Measurements from ENCODE around the gene EPS8.

Gene EPS8

GRCh38 chr12:15712823-15713660 lies 76.1 kb downstream of the EPS8 start:
- no peak for DNase-seq

GRCh38 chr12:15712160-15712559 lies 77.0 kb downstream of the EPS8 start:
- no peak for DNase-seq

GRCh38 chr12:15710860-15711510 lies 78.2 kb downstream of the EPS8 start:
- no peak for DNase-seq

GRCh38 chr12:15709551-15709950 lies 79.6 kb downstream of the EPS8 start:
- DNase-seq: no peak

GRCh38 chr12:15708396-15709076 lies 80.7 kb downstream of the EPS8 start:
- DNase-seq: no peak

GRCh38 chr12:15707516-15708199 lies 81.5 kb downstream of the EPS8 start:
- DNase-seq: no peak

- DNase-seq: no peak
Measured at GRCh38 chr12:15706010-15706676, 83.0 kb downstream of the EPS8 start.

GRCh38 chr12:15705606-15706005 lies 83.6 kb downstream of the EPS8 start:
- DNase-seq: no peak

- no peak for DNase-seq
Measured at GRCh38 chr12:15702276-15702675, 86.9 kb downstream of the EPS8 start.

GRCh38 chr12:15701631-15702156 lies 87.5 kb downstream of the EPS8 start:
- no peak for DNase-seq

- DNase-seq: no peak
Measured at GRCh38 chr12:15701206-15701605, 88.0 kb downstream of the EPS8 start.

GRCh38 chr12:15700595-15700994 lies 88.6 kb downstream of the EPS8 start:
- no peak for DNase-seq

GRCh38 chr12:15699886-15700285 lies 89.3 kb downstream of the EPS8 start:
- DNase-seq: no peak

- DNase-seq: no peak
Measured at GRCh38 chr12:15698377-15698871, 90.8 kb downstream of the EPS8 start.

- no peak for DNase-seq
Measured at GRCh38 chr12:15697201-15697600, 92.0 kb downstream of the EPS8 start.

- DNase-seq: no peak
Measured at GRCh38 chr12:15693228-15693911, 95.8 kb downstream of the EPS8 start.

- no peak for DNase-seq
Measured at GRCh38 chr12:15691388-15691787, 97.8 kb downstream of the EPS8 start.

- no peak for DNase-seq
Measured at GRCh38 chr12:15690320-15690719, 98.9 kb downstream of the EPS8 start.

- DNase-seq: no peak
Measured at GRCh38 chr12:15689751-15690191, 99.4 kb downstream of the EPS8 start.

GRCh38 chr12:15688838-15689625 lies 100.2 kb downstream of the EPS8 start:
- DNase-seq: no peak
